HAP-1 (cell line): ENCODE results near the gene PCDH18.

Experiments used
- DNase-seq, 2 experiments: peaks; one replicate each; pipeline ENCODE4 v3.0.0-alpha.2; 2016 to 2020; ENCODE audit warnings: low spot score in 2 of 2
- H3K27me3 ChIP-seq: fragments of 250-450 bp; sonication (Bioruptor Pico); 2 replicates; pipeline ENCODE4 v1.5.1; 2020; ENCODE audit warnings: low read depth, mild to moderate bottlenecking, moderate library complexity
- H3K36me3 ChIP-seq: fragments of 250-450 bp; sonication (Bioruptor Pico); replicated peaks from 2 replicates; pipeline ENCODE4 v1.5.1; 2020; ENCODE audit warnings: mild to moderate bottlenecking
- H3K4me1 ChIP-seq: fragments of 250-450 bp; sonication (Bioruptor Pico); 2 replicates; pipeline ENCODE4 v1.5.1; 2020; ENCODE audit warnings: mild to moderate bottlenecking
- H3K4me3 ChIP-seq: fragments of 250-450 bp; sonication (Bioruptor Pico); 2 replicates; pipeline ENCODE4 v1.5.1; 2020; ENCODE audit warnings: mild to moderate bottlenecking, moderate library complexity
- H3K9me3 ChIP-seq: fragments of 250-450 bp; sonication (Bioruptor Pico); 2 replicates; pipeline ENCODE4 v1.5.1; 2020; ENCODE audit warnings: mild to moderate bottlenecking, moderate library complexity
- in situ Hi-C: fragments of 300-500 bp; cut with MboI; formaldehyde crosslinking; loops from 3 replicates; pipeline ENCODE4 v1.14.3; 2020; ENCODE audit warnings: low sequenced_read_pairs, inconsistent platforms, mixed read lengths

PCDH18 gene

DNA sequence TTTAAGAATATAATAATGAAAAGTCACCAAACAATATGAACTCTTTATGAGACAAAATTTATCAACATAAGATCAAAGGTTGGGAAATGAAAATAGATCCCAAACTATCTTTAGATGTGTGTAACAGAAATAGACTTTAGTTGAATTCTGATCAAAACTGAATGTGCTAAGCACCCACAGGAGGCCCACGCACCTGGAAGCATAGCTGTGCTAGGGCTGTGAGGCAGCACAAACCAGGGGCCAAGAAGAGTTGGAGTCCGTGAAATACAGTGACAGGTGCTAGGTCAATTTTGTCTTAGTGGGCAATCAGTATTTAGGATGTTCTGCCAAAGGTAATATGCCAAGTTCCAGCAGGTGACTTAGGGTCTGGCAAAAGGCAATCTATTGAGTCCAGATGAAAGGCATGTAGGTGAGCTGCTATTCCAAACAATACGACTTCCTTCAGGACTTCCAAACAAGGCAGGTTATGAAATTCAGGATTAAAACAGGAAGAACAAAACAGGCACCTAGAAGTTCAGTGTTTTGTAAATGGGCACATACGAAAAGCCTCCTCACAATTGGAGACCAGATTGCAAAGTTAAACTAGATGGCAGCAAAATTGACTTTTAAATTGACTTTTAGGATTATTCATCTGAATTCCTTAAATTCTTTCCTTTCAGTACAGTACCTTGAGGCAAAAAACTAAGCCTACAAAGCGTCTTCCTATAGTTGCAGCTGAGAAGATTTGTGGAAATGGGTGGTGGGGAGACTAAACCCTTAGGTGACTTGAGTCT lies 4.7 kb upstream of the PCDH18 start:
- H3K27me3 ChIP-seq = no peaks in the 10 kb centered on the region
- peaks cover 71% of the 10 kb centered on the region for H3K4me1 ChIP-seq
- DNase-seq = peak; percentile 56 to 99
- no peaks in the 10 kb centered on the region for H3K36me3 ChIP-seq
- H3K4me3 ChIP-seq = no peak overlapping the region
- H3K9me3 ChIP-seq = no peaks in the 10 kb centered on the region
- in situ Hi-C loops = no loop called here

DNA sequence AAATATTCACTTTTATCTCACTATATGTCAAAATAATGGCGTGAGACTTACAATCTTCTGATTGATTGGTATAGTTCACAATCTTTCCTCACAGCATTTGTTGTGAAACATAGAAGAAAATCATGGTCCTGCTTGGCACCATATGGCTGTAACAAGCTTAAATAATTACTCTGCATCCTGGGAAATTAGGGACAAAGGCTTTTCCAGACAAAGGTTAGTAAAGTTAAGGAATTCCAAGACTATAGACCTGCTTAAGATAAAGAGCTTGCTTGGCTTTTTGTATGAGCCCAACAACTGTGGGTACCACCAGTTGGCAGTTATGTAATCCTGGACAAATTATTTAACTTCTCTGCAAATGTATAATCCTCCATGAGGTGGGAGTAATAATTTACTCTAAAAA lies 3.4 kb upstream of the PCDH18 start:
- peak in 1 of 2 experiments; percentile 55 for DNase-seq
- peaks cover 2% of the 10 kb centered on the region; the same call in 1 of the 2 replicates for H3K36me3 ChIP-seq
- no peaks in the 10 kb centered on the region for H3K9me3 ChIP-seq
- peaks cover 58% of the 10 kb centered on the region for H3K4me1 ChIP-seq
- no peaks in the 10 kb centered on the region for H3K27me3 ChIP-seq
- H3K4me3 ChIP-seq = no peak overlapping the region
- in situ Hi-C loops = no loop called here

DNA sequence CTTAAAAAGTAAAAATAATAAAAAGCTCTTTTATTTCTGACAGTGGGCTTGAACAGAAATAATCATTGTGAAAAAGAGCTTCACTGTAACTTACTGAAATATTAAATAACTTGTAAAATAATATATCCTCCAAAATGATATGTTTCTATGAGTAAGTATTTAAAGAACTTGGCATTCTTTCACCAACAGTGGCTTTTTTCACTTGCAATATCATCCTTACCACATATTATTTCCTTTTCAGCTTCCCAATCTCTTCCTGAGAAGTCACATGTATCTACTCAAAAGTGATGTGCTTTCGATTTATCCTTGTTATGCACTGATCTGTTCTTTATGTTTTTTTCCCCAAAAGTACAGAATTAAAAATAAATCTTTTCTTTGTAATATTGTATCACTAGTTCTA lies 2.2 kb upstream of the PCDH18 start:
- H3K4me3 ChIP-seq = no peak overlapping the region
- H3K9me3 ChIP-seq = no peaks in the 10 kb centered on the region
- no peak for DNase-seq
- H3K4me1 ChIP-seq = peaks cover 55% of the 10 kb centered on the region
- in situ Hi-C loops = no loop called here
- H3K36me3 ChIP-seq = peaks cover 12% of the 10 kb centered on the region
- no peaks in the 10 kb centered on the region for H3K27me3 ChIP-seq

DNA sequence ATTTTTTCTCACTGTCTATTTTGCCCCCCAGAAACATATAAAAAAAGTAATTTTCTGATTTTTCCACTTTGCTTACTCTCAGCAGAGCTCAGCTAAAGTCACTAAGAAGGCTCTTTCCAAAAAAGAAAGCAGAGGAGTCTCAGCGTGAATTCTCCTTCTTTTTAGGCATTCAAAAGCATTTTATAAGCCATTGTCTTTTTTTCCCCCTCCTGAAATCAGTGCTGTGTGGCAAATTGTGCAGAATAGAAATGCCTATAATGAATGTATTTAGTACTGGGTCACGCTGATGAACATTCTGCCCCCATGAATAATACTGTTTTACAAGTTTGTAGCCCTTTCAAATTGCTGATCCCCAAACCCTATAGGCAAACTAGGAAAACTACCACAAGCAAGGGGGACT lies 1.6 kb upstream of the PCDH18 start:
- no peaks in the 10 kb centered on the region for H3K27me3 ChIP-seq
- H3K9me3 ChIP-seq = no peaks in the 10 kb centered on the region
- DNase-seq = peak in 1 of 2 experiments; percentile 58
- peaks cover 54% of the 10 kb centered on the region for H3K4me1 ChIP-seq
- H3K4me3 ChIP-seq = no peak overlapping the region
- H3K36me3 ChIP-seq = peaks cover 16% of the 10 kb centered on the region
- in situ Hi-C loops = no loop called here

DNA sequence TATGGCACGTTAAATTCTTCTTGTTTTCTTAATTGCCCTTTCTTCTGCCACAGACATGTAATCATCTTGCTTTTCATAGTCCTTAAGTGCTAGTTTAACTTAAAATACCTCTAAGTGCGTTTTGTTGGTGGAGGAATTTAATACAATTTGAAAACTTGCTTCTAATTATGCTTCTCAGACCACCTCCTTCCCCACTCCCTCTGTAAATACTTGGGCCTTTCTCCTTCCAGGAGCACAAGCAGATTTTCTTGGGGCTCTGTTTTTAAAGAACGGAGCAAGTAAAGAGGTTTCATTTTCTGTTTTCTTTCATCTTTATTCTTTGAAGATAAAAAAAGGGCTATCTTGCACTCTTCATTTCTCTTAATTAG lies 559 bp upstream of the PCDH18 start:
- Histone ChIP-seq H3K9me3 (no peaks in the 10 kb centered on the region), H3K27me3 (no peaks in the 10 kb centered on the region), H3K4me1 (peaks cover 45% of the 10 kb centered on the region), H3K36me3 (peaks cover 26% of the 10 kb centered on the region), H3K4me3 (peak overlapping the region; percentile 64)
- no peak for DNase-seq
- in situ Hi-C loops = no loop called here

DNA sequence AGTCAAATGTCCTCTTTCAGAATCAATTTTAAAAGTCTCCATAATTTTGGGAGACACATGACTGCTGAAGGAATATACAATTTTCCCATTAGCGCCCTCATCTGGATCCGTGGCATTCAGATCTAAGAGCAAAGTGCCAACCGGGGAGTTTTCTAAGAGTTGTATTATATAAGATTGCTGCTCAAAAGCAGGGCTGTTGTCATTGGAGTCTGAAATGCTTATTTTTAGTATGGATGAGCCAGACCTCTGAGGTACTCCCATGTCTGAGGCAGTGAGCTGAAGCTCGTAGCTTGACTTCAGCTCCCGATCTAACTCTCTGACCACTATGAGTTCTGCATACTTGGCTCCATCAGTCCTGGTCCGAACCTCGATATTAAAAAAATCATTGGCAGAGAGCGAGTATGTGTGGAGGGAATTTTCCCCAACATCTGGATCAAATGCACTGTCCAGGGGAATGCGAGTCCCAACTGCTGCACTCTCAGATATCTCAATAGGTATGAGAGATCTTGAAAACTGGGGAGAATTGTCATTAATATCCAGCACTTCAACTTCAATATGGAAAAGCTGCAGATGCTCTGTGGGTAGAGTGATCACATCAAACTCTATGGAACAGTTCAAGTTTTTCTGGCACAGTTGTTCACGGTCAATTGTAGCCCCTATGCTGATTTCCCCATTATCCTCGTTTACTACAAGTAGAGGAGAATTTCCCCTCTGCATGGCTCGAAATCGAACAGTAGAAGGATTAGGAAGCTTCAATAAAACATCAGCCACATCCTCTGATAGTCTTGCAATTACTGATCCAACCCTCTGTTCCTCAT lies 917 bp downstream of the PCDH18 start:
- peaks cover 40% of the 10 kb centered on the region for H3K36me3 ChIP-seq
- DNase-seq = peak; percentile 51 to 57
- no peaks in the 10 kb centered on the region for H3K27me3 ChIP-seq
- H3K4me1 ChIP-seq = peaks cover 36% of the 10 kb centered on the region
- no peaks in the 10 kb centered on the region for H3K9me3 ChIP-seq
- in situ Hi-C loops = no loop called here
- H3K4me3 ChIP-seq = peak overlapping the region; percentile 64

DNA sequence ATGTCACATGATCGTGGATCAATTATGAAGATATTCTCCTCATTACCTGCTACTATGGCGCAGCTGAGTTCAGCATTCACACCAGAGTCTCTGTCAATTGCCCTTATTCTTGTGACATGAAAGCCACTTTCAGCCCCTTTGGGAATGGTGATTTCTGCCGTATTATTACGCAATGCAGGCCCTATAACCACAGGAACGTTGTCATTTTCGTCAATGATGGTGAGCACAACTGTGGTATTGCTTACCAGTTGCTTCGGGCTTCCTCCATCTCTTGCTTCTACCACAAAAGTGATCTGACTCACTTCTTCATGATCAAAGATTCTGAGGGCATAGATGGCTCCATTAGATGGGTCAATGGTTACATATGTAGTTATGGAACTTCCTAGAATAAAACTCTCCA lies 2.1 kb downstream of the PCDH18 start:
- H3K4me1 ChIP-seq = peaks cover 29% of the 10 kb centered on the region
- in situ Hi-C loops = no loop called here
- no peak for DNase-seq
- no peaks in the 10 kb centered on the region for H3K9me3 ChIP-seq
- peak overlapping the region; percentile 64 for H3K4me3 ChIP-seq
- peaks cover 52% of the 10 kb centered on the region for H3K36me3 ChIP-seq
- H3K27me3 ChIP-seq = no peaks in the 10 kb centered on the region

DNA sequence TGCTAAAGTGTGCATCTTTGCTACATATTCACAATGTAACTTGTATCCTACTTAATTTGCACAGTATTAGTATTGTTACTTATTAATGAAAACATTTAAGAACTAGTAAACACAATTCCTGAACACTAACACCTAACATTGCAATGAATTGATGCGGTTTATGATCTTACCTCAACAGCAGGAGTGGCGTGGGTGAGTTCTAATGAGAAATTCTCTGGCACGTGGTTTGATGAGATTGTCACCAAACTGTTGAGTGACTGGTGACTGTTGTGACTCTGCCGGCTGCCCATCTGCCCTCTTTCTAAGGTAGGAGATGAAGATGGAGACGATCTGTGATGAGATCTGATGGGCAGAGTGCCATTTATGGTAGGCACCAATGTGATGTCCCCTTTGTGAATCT lies 2.9 kb downstream of the PCDH18 start:
- DNase-seq = no peak
- H3K4me1 ChIP-seq = peaks cover 22% of the 10 kb centered on the region
- no peaks in the 10 kb centered on the region for H3K27me3 ChIP-seq
- no peaks in the 10 kb centered on the region for H3K9me3 ChIP-seq
- peak overlapping the region; percentile 64 for H3K4me3 ChIP-seq
- H3K36me3 ChIP-seq = peaks cover 60% of the 10 kb centered on the region
- in situ Hi-C loops = no loop called here

DNA sequence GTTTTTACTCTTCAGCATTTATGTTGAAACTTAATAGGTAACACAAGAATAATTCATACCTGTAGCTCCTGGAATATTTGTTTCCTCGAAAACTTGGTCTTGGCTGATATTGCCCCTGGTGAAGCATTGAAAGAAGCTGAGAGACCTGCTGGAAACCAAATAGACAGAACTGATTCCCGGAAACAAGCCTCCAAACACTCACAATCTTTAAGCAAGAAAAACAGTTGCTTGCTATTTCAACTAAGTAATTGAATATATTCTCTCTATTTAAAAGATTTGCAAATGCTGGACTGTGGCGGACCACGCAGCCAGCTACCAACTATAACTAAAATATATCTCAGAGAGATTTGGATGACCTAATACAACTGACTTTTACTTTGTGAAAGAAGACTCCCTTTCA lies 3.6 kb downstream of the PCDH18 start:
- Histone ChIP-seq H3K4me3 (peak overlapping the region; percentile 64), H3K4me1 (peaks cover 14% of the 10 kb centered on the region), H3K36me3 (peaks cover 66% of the 10 kb centered on the region), H3K27me3 (no peaks in the 10 kb centered on the region), H3K9me3 (no peaks in the 10 kb centered on the region)
- no peak for DNase-seq
- in situ Hi-C loops = no loop called here

DNA sequence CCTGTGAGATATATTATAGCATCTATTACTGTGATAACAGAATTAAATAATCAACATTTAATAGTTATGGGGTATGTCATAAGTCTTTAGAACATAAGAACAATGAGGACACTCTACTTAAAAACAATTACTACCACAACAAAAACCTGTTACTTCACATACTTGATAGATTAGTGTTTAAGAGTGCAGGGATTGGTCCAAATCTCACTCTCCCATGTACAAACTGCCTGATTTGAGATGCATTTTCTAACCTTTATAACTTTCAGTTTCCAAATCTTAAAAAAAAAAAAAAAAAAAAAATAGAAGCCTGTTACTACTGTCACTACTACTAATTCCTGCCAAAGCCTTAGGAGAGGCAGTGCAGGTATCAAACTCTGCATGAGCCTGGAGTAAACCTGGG lies 5.6 kb downstream of the PCDH18 start:
- Histone ChIP-seq H3K27me3 (no peaks in the 10 kb centered on the region), H3K36me3 (peaks cover 82% of the 10 kb centered on the region), H3K4me3 (no peak overlapping the region), H3K9me3 (no peaks in the 10 kb centered on the region), H3K4me1 (peaks cover 7% of the 10 kb centered on the region)
- no peak for DNase-seq
- in situ Hi-C loops = no loop called here

DNA sequence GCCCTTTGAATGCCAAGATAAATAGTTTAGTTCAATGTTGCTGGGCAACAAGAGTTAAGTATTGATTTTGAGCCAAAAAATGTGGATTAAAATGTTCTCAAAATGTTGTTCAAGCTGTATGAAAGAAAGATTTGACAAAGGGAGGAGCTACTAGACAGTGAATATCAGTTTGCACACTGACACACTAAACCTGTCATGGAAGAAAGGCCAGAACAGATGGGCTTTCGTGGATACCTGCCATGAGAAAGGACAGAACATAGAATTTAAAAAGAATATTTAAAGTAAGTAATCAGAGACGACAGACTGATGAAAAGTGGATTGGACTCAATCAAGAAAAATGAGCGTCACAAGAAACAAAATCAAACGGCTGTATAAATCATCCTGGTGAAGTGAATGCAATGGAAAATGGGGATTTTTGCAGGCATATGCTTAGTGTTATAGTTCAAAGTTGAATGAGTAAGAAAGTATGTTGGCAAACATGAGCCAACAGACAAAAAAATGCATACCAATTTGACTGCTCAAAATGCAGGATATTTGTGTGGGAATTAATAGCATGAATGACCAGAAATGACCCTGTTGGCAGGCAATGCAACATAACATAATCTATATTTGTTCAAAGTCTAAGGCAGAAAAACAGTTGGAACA lies 7.4 kb downstream of the PCDH18 start:
- Histone ChIP-seq H3K4me1 (peaks cover 5% of the 10 kb centered on the region), H3K27me3 (no peaks in the 10 kb centered on the region), H3K9me3 (no peaks in the 10 kb centered on the region), H3K4me3 (no peak overlapping the region), H3K36me3 (peaks cover 86% of the 10 kb centered on the region)
- in situ Hi-C loops = no loop called here
- no peak for DNase-seq

DNA sequence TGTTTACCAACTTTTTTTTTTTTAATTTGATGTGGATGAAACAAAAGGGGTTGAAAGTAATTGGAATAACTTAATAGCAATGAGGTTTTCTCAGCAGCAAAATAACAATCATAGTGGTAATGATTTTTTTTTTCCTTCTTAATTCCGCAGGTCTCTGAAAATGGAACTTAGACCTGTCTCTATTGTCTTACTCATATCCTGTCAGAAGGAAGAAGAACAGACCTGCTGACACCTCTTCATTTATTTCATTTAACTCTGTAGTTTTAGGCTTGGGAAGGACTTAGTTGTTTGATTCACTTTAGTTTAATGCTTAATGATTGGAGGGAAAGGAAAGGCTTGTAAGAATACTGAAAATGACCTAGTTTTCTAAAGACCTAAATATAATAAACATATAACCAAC lies 9.0 kb downstream of the PCDH18 start:
- H3K36me3 ChIP-seq = peaks cover 73% of the 10 kb centered on the region
- in situ Hi-C loops = no loop called here

DNA sequence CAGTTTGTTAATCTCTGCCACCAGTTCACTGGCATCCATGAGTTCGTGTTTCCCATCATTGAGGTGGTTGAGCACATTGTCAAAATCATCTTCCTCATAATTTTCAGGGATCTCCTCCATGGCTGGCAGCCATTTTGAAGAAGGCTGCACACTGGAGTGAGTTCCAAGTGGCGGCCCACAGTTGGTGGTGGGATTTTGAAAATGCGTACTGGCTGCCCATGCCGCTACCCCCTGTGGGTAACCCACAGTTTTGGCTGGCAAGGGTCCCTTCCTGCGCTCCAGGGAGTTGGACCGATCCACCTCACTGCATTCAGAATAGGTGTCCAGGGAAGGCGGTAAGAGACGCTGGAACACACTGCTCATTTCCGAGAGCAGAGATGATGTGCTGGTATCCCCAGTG lies 11.2 kb downstream of the PCDH18 start:
- in situ Hi-C loops = no loop called here
- Histone ChIP-seq H3K9me3 (no peaks in the 10 kb centered on the region), H3K4me3 (no peak overlapping the region), H3K27me3 (no peaks in the 10 kb centered on the region), H3K36me3 (peaks cover 51% of the 10 kb centered on the region), H3K4me1 (peaks cover 8% of the 10 kb centered on the region)
- no peak for DNase-seq

More for the DNA sequence above, 9.0 kb downstream of the PCDH18 start:
- Histone ChIP-seq H3K4me1 (peaks cover 5% of the 10 kb centered on the region), H3K9me3 (no peaks in the 10 kb centered on the region), H3K4me3 (no peak overlapping the region), H3K27me3 (no peaks in the 10 kb centered on the region)
- DNase-seq = no peak

DNA sequence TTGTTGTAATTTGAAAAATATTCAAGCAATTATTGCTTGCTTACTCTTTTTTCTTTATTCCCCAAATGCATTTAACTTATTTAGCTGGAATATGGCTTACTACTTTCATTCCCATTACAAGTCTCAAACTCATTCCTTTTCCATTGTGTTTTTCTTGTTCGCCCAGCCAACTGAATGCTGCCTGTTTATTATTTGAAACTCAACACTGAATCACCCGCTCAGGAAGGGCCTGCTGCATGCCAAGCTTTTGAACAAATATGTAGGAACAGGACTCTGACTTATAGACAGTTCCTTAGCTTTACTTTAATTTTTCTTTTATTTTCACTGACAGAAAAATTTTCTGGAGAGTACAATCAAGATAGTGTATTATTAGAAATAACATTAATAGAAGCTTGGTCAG lies 12.9 kb downstream of the PCDH18 start:
- H3K36me3 ChIP-seq = peaks cover 34% of the 10 kb centered on the region
- in situ Hi-C loops = no loop called here
- DNase-seq = no peak

More for the DNA sequence above, 12.9 kb downstream of the PCDH18 start:
- Histone ChIP-seq H3K4me3 (no peak overlapping the region), H3K9me3 (no peaks in the 10 kb centered on the region), H3K4me1 (peaks cover 16% of the 10 kb centered on the region), H3K27me3 (no peaks in the 10 kb centered on the region)
